GM23248 (cell line): ENCODE data around the gene RTN4IP1. TPM values are rescaled to one million over a fixed set of nuclear protein-coding genes. Genes with fewer than 3 reads are reported as not detected.
A peak's percentile ranks its signal among the peaks of the same experiment; 100 is the strongest.

Source experiments
- DNase-seq: peaks from one replicate; pipeline ENCODE4 v3.0.0-alpha.2; 2015
- H2AFZ ChIP-seq: fragments of 200-600 bp; sonication (generic); 2 replicates; pipeline ENCODE4 v1.6.1; 2016; ENCODE audit warnings: antibody characterized with exemption
- H3F3A ChIP-seq: fragments of 200-600 bp; sonication (generic); 2 replicates; pipeline ENCODE4 v1.6.1; 2016; ENCODE audit warnings: mild to moderate bottlenecking, antibody characterized with exemption, mixed run types; ENCODE audit not compliant: insufficient read depth
- H3K27ac ChIP-seq: fragments of 200-600 bp; sonication (generic); 2 replicates; pipeline ENCODE4 v1.5.1; 2016; ENCODE audit warnings: mild to moderate bottlenecking
- H3K27me3 ChIP-seq: fragments of 200-600 bp; sonication (generic); replicated peaks from 2 replicates; pipeline ENCODE4 v1.6.1; 2016; ENCODE audit warnings: mild to moderate bottlenecking; ENCODE audit not compliant: insufficient read depth
- H3K36me3 ChIP-seq: fragments of 200-600 bp; sonication (generic); 2 replicates; pipeline ENCODE4 v1.6.1; 2016; ENCODE audit warnings: low read depth, mild to moderate bottlenecking
- H3K4me1 ChIP-seq: fragments of 200-600 bp; sonication (generic); 2 replicates; pipeline ENCODE4 v1.6.1; 2016; ENCODE audit warnings: mild to moderate bottlenecking; ENCODE audit not compliant: insufficient read depth
- H3K4me2 ChIP-seq: fragments of 200-600 bp; sonication (generic); one replicate; pipeline ENCODE4 v1.6.1; 2016; ENCODE audit warnings: mild to moderate bottlenecking; ENCODE audit not compliant: unreplicated experiment
- H3K4me3 ChIP-seq: fragments of 200-600 bp; sonication (generic); 2 replicates; pipeline ENCODE4 v1.5.1; 2016; ENCODE audit warnings: mild to moderate bottlenecking
- H3K79me2 ChIP-seq: fragments of 200-600 bp; sonication (generic); 2 replicates; pipeline ENCODE4 v1.6.1; 2016; ENCODE audit warnings: mild to moderate bottlenecking; ENCODE audit not compliant: insufficient read depth
- H3K9ac ChIP-seq: fragments of 200-600 bp; sonication (generic); 2 replicates; pipeline ENCODE4 v1.6.1; 2016; ENCODE audit warnings: mild to moderate bottlenecking
- H3K9me2 ChIP-seq: fragments of 200-600 bp; sonication (generic); 2 replicates; pipeline ENCODE4 v1.6.1; 2016; ENCODE audit warnings: mixed run types, mild to moderate bottlenecking, moderate library complexity; ENCODE audit not compliant: insufficient read depth
- H3K9me3 ChIP-seq: fragments of 200-600 bp; sonication (generic); one replicate; pipeline ENCODE4 v1.6.1; 2017; ENCODE audit warnings: low read depth
- H4K20me1 ChIP-seq: fragments of 200-600 bp; sonication (generic); 2 replicates; pipeline ENCODE4 v1.6.0; 2016; ENCODE audit not compliant: insufficient read depth
- EZH2 ChIP-seq: fragments of 200-600 bp; sonication (generic); IDR thresholded peaks from 2 replicates; pipeline ENCODE4 v1.6.1; 2018; ENCODE audit warnings: antibody characterized with exemption, mild to moderate bottlenecking; ENCODE audit not compliant: insufficient read depth, poor library complexity, severe bottlenecking
- EZH2phosphoT487 ChIP-seq: fragments of 200-600 bp; sonication (generic); IDR thresholded peaks from 2 replicates; pipeline ENCODE4 v1.6.1; 2018; ENCODE audit warnings: antibody characterized with exemption, moderate library complexity, mild to moderate bottlenecking, low read depth; ENCODE audit not compliant: insufficient read depth
- WGBS, 2 experiments: methylation state at CpG; one replicate each; pipeline ENCODE4 v1.1.6; 2015 to 2017; ENCODE audit warnings: low lambda C conversion rate in 2 of 2, low coverage in 1 of 2; ENCODE audit errors: missing lambda C conversion rate in 2 of 2; 5-methylcytosine and 5-hydroxymethylcytosine counted together
- in situ Hi-C: fragments of 300-500 bp; cut with MboI; formaldehyde crosslinking; loops from 2 replicates; pipeline ENCODE4 v1.15.0; 2020
- polyA plus RNA-seq: library from polyadenylated mRNA; unstranded; fragments of >200 nt; fragmentation: Nextera tagmentation; extraction: Ambion mirVana; gene quantifications from 2 replicates; pipeline ENCODE4 v1.2.1, GENCODE V29; 2016
- total RNA-seq: library from RNA; depleted of rRNA; stranded (reverse); fragments of >200 nt; shearing (Covaris generic); gene quantifications from 2 replicates; pipeline ENCODE4 v1.2.3, GENCODE V29; 2014

The RTN4IP1 gene
- total and polyA plus RNA-seq, 2 experiments from 2014 or later: 5.3 to 8.0 TPM

GRCh38 chr6:106569428-106569827, 59.9 kb downstream of the RTN4IP1 start:
- H3K4me1 ChIP-seq: peaks cover 23% of the 10 kb centered on the region
- H3K36me3 ChIP-seq: no peaks in the 10 kb centered on the region
- no peaks in the 10 kb centered on the region for H4K20me1 ChIP-seq
- no peak overlapping the region for H2AFZ ChIP-seq
- TF ChIP-seq EZH2: no peak
- no peak for TF ChIP-seq EZH2phosphoT487
- in situ Hi-C loops: loop anchor here (5.0 to 10.0 kb wide), 3 partner anchors 122 to 415 kb away; no protein-coding TSS in a partner anchor
- peak; percentile 76 for DNase-seq
- no peak overlapping the region for H3K4me3 ChIP-seq
- H3K9me3 ChIP-seq: no peaks in the 10 kb centered on the region
- no peaks in the 10 kb centered on the region for H3K79me2 ChIP-seq
- H3F3A ChIP-seq: peaks cover 11% of the 10 kb centered on the region
- WGBS, 2 experiments: 55 to 56% methylated on average over 4 of the region's 4 CpGs
- no peak overlapping the region for H3K9ac ChIP-seq
- peak overlapping the region; percentile 43 for H3K4me2 ChIP-seq
- H3K9me2 ChIP-seq: no peaks in the 10 kb centered on the region
- H3K27me3 ChIP-seq: no peaks in the 10 kb centered on the region
- no peak overlapping the region for H3K27ac ChIP-seq

DNA sequence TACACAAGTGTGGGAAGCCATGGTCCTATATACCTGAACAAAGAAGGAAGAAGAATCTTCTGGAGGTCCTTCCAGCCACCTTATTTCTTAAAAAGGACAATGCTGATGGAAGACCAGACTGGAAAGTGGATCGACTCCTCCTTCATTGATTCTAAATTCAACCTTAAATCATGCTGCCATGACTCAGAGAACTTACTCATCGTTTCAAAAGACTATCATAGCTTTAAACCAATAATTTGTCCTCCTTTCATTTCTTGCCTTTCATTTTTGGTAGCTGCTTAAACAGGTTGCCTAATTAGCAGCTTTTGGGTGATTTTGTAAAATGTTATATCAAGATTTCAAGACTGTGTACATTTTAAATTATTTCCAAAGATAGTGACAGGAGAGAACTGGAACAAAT, 60.8 kb downstream of the RTN4IP1 start:
- peaks cover 17% of the 10 kb centered on the region for H3K4me1 ChIP-seq
- no peaks in the 10 kb centered on the region for H3K36me3 ChIP-seq
- no peak overlapping the region for H3K4me3 ChIP-seq
- no peaks in the 10 kb centered on the region for H4K20me1 ChIP-seq
- H3K27ac ChIP-seq: no peak overlapping the region
- DNase-seq: peak; percentile 68
- H2AFZ ChIP-seq: no peak overlapping the region
- TF ChIP-seq EZH2 (no peak), EZH2phosphoT487 (no peak)
- 3 to 12% methylated on average over 2 of the region's 2 CpGs for WGBS, 2 experiments
- H3F3A ChIP-seq: 0 out of 2 replicates have a peak, but pooled peaks cover 4% of the 10 kb centered on the region
- in situ Hi-C loops: loop anchor here (5.0 to 10.0 kb wide), 3 partner anchors 121 to 416 kb away; no protein-coding TSS in a partner anchor
- no peak overlapping the region for H3K9ac ChIP-seq
- no peaks in the 10 kb centered on the region for H3K79me2 ChIP-seq
- no peaks in the 10 kb centered on the region for H3K27me3 ChIP-seq
- H3K9me3 ChIP-seq: no peaks in the 10 kb centered on the region
- peak overlapping the region; percentile 43 for H3K4me2 ChIP-seq
- H3K9me2 ChIP-seq: no peaks in the 10 kb centered on the region

DNA sequence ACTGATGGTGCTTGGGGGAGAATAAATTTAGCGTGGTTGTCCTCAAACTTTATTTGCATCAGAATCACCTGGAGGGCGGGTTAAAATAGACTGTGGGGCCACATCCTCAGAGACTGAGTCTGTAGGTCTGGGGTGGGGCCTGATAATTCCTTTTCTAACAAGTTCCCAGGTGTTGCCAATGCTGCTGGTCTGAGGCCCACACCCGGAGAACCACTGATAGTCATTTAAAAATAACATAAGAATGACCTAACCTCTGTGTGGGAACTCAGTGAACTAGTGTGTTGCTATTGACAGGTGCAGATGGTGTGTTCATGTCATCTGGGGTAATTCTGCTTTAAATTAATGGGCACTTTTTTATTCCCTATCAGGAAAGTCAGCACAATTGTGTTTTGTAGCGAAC, 64.8 kb downstream of the RTN4IP1 start:
- Histone ChIP-seq H3K9me2 (no peaks in the 10 kb centered on the region), H3K4me1 (peaks cover 27% of the 10 kb centered on the region), H3K4me3 (no peak overlapping the region), H3F3A (peaks cover 21% of the 10 kb centered on the region), H3K27me3 (no peaks in the 10 kb centered on the region), H3K9me3 (no peaks in the 10 kb centered on the region), H3K27ac (no peak overlapping the region), H2AFZ (no peak overlapping the region), H3K4me2 (no peak overlapping the region), H3K79me2 (no peaks in the 10 kb centered on the region), H3K9ac (no peak overlapping the region), H4K20me1 (no peaks in the 10 kb centered on the region), H3K36me3 (no peaks in the 10 kb centered on the region)
- TF ChIP-seq EZH2phosphoT487: no peak
- TF ChIP-seq EZH2: no peak
- DNase-seq: no peak
- in situ Hi-C loops: loop anchor here (10.0 kb wide), 1 partner anchor 420 kb away; no protein-coding TSS in a partner anchor
- 63 to 65% methylated on average over 3 to 4 of the region's 4 CpGs for WGBS, 2 experiments

- Histone ChIP-seq H4K20me1 (no peaks in the 10 kb centered on the region), H3K4me3 (no peak overlapping the region), H3K27ac (no peak overlapping the region), H3K4me1 (peaks cover 18% of the 10 kb centered on the region), H2AFZ (no peak overlapping the region), H3K4me2 (no peak overlapping the region), H3K9me3 (no peaks in the 10 kb centered on the region), H3K27me3 (no peaks in the 10 kb centered on the region), H3F3A (peaks cover 21% of the 10 kb centered on the region), H3K9me2 (no peaks in the 10 kb centered on the region), H3K9ac (no peak overlapping the region), H3K36me3 (no peaks in the 10 kb centered on the region), H3K79me2 (no peaks in the 10 kb centered on the region)
- in situ Hi-C loops: loop anchor here (10.0 kb wide), 1 partner anchor 421 kb away; no protein-coding TSS in a partner anchor
- no peak for DNase-seq
- TF ChIP-seq EZH2phosphoT487: no peak
- TF ChIP-seq EZH2: no peak
- 61 to 67% methylated on average over 2 of the region's 2 CpGs for WGBS, 2 experiments
Observed at GRCh38 chr6:106563614-106564013, 65.7 kb downstream of the RTN4IP1 start.
